NCI-H2081 treated with DMSO at 0.1 percent for 48 hours (cell line): ENCODE measurements around the gene ARHGAP42.
"Not testable (repeated sequence)": the region's sequence is repeated elsewhere in the genome, so short reads cannot be mapped to it uniquely, and the experiment has no call there.

Source experiments
- DNase-seq: peaks from one replicate; lab custom pipeline; 2025; lab: John Stamatoyannopoulos, UW

The ARHGAP42 gene

GRCh38 chr11:100719809-100720221 is 32.7 kb downstream of the ARHGAP42 start:
- DNase-seq: peak; percentile 65

GRCh38 chr11:100726680-100727079 is 39.6 kb downstream of the ARHGAP42 start:
- DNase-seq: no peak

- DNase-seq: no peak
Observed at GRCh38 chr11:100727410-100727809, 40.3 kb downstream of the ARHGAP42 start.

- no peak for DNase-seq
Observed at GRCh38 chr11:100730266-100730665, 43.2 kb downstream of the ARHGAP42 start.

GRCh38 chr11:100731471-100731870 is 44.4 kb downstream of the ARHGAP42 start:
- no peak for DNase-seq

- no peak for DNase-seq
Observed at GRCh38 chr11:100732949-100733348, 45.9 kb downstream of the ARHGAP42 start.

GRCh38 chr11:100734743-100735527 is 47.8 kb downstream of the ARHGAP42 start:
- DNase-seq: no peak

- DNase-seq: no peak
Observed at GRCh38 chr11:100735949-100736675, 49.0 kb downstream of the ARHGAP42 start.

- DNase-seq: no peak
Observed at GRCh38 chr11:100738701-100739270, 51.7 kb downstream of the ARHGAP42 start.

- DNase-seq: no peak
Observed at GRCh38 chr11:100739666-100740065, 52.6 kb downstream of the ARHGAP42 start.

- no peak for DNase-seq
Observed at GRCh38 chr11:100740440-100740839, 53.4 kb downstream of the ARHGAP42 start.

- DNase-seq: no peak
Observed at GRCh38 chr11:100741866-100742625, 55.0 kb downstream of the ARHGAP42 start.

GRCh38 chr11:100746448-100746847 is 59.4 kb downstream of the ARHGAP42 start:
- no peak for DNase-seq

- DNase-seq: no peak
Observed at GRCh38 chr11:100748153-100748552, 61.1 kb downstream of the ARHGAP42 start.

- not testable (repeated sequence) for DNase-seq
Observed at GRCh38 chr11:100749887-100750565, 62.9 kb downstream of the ARHGAP42 start.

GRCh38 chr11:100750566-100750891 is 63.4 kb downstream of the ARHGAP42 start:
- not testable (repeated sequence) for DNase-seq

- no peak for DNase-seq
Observed at GRCh38 chr11:100752371-100753171, 65.5 kb downstream of the ARHGAP42 start.

- DNase-seq: no peak
Observed at GRCh38 chr11:100753172-100753543, 66.1 kb downstream of the ARHGAP42 start.

- DNase-seq: no peak
Observed at GRCh38 chr11:100753571-100753970, 66.5 kb downstream of the ARHGAP42 start.

- DNase-seq: no peak
Observed at GRCh38 chr11:100756559-100756958, 69.5 kb downstream of the ARHGAP42 start.

GRCh38 chr11:100757646-100758045 is 70.6 kb downstream of the ARHGAP42 start:
- DNase-seq: no peak
